22Rv1 (cell line): ENCODE measurements around the gene CUL3.

ENCODE experiments used
- ZFX ChIP-seq: fragments of 450-650 bp; IDR thresholded peaks from 2 replicates; pipeline ENCODE4 v1.6.1; 2017; ENCODE audit warnings: antibody characterized with exemption, borderline replicate concordance
- TF ChIP-seq, protein P1 (sequence below): fragments of 450-650 bp; IDR thresholded peaks from 2 replicates; pipeline ENCODE4 v1.5.1; 2017; ENCODE audit warnings: mild to moderate bottlenecking

DNA sequence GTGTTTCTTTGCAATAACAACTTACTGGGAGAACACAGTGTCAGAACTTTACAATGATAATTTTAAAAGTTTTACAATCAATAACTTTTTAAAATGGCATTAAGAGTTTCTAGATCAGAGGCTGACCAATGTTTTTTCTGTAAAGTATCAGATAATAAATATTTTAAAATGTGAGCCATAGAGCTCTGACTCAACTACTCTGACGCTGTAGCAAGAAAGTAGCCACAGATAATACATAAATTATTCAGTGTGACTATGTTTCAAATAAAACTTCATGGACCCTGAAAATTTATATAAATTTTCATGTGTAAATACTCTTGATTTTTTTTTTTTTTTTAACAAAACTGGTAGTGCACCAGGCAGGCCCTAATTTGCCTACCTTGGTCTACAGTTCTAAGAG lies 77.4 kb downstream of the CUL3 start:
- TF ChIP-seq, protein P1, sequence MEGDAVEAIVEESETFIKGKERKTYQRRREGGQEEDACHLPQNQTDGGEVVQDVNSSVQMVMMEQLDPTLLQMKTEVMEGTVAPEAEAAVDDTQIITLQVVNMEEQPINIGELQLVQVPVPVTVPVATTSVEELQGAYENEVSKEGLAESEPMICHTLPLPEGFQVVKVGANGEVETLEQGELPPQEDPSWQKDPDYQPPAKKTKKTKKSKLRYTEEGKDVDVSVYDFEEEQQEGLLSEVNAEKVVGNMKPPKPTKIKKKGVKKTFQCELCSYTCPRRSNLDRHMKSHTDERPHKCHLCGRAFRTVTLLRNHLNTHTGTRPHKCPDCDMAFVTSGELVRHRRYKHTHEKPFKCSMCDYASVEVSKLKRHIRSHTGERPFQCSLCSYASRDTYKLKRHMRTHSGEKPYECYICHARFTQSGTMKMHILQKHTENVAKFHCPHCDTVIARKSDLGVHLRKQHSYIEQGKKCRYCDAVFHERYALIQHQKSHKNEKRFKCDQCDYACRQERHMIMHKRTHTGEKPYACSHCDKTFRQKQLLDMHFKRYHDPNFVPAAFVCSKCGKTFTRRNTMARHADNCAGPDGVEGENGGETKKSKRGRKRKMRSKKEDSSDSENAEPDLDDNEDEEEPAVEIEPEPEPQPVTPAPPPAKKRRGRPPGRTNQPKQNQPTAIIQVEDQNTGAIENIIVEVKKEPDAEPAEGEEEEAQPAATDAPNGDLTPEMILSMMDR, result no peak
- no peak for TF ChIP-seq ZFX
